GM20431 (cell line): ENCODE measurements around the gene TBCD.
"Not testable (repeated sequence)": the region's sequence is repeated elsewhere in the genome, so short reads cannot be mapped to it uniquely, and the experiment has no call there.

Experiments
- in situ Hi-C: fragments of 300-500 bp; cut with MseI, MboI; formaldehyde crosslinking; loops from one replicate; pipeline ENCODE4 v1.15.0; 2020; ENCODE audit warnings: low sequenced_read_pairs; ENCODE audit not compliant: unreplicated experiment

Gene TBCD

DNA sequence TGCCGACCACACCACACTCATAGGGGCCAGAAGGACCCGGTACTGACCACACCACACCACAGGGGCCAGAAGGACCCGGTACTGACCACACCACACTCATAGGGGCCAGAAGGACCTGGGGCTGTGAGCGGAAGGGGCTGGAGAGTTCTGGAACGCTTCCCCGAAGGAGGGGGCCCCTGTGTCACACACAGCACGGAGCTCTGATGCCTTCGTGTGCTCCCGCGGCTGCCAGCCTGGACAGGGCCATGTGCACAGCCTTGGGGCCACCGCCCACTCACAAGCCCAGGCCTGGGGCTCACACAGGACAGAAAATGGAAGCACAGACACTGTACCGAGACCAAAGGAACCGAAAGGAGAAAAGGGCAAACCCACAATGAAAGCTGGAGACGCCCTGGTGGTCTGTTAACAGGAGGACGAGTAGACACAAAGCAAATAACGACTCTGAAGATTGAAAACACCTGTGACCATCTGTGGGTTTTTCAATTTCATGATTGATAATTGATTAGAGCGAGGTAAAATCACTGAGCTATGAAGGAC lies 221.0 kb downstream of the TBCD start:
- in situ Hi-C loops = no loop called here

DNA sequence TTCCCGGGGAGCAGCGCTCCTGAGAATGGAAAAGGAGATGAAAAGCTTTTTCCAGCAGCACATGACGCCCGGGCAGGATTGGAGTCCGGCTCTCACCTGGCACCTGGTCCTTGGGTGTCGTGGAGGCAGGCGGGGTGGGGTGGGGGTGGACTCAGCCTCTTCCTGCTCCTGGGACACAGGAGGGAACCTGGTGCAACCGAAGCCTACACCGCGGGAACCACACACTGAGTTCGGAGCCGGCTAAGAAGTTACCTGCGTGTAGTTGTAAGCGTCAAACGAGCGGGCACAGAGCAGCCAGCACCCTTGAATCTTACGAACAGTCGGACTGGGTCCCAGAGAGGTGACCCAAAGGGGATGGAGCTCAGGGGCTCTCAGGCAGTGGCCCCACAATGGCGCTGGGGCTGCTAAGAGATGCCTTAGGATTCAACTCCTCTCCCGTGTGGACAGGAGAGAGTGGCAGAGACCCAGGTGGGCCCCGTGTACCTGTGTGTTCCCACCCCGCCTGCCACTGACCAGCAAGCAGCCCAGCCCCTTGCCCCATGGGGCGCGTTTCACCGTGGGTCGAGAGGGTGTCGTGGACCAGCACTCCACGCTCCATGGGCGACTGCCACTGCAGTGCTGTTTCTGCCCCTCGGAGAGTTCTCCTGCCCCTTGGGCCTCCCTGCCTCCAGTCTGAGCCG lies 221.7 kb downstream of the TBCD start:
- in situ Hi-C loops = no loop called here

DNA sequence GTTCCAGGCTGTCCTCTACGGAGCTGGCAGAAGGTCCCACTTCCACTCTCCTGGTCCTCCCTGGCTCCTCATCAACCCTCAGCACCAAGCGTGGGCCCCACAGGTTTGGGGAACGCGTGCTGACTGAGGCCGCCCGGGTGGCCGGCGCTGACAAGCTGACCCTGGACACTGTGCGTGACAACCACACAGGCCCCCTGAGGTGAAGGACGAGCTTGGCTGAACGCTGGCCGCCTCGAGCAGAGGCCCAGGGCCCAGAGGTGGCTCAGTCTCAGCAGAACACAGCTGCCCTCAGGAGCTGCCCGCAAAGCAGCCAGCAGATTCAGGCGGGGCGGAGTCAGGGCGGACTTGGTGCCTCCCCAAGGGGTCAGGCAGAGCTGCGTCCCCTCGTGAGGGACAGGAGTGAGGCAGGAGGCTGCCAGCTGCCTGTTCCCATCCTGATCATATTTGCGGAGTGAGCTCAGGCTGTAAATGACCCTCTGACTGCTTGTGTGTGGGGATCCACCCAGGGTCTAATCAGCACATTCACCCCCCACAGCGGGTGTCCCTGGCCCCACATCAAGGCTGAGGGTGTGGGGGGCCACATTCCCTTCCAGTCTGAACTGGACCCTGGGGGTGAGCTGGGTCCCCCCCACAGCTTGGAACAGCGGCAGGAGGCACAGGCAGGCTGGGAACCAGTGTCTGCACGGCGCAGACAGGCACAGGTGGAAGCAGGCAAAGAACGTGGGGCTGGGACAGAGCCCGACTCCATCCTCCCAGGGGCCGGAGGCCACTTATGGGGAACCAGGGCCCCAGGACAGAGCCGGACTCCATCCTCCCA lies 222.5 kb downstream of the TBCD start:
- in situ Hi-C loops = no loop called here

DNA sequence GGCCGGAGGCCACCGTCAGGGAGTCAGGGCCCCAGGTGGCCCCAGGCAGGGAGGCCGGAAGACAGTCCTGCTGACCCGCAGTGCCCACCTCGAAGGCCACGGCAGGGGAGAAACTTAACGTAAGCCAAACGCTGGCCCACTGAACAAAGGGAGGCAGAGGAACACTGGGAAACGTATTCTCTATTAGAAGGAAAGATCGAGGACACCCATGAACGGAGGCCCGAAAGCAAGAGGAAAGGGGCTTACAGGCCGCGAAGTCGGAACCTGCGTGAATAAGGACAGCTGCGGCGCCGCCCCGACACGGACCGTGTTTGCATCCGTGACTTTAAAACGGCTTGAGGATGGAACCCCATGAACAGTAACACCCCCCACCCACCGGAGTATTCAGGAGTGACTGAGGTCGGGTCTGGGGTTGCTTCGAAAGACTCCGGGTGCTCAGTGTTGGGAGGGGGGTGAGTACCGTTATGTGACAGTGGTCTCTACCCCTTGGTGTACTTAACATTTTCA lies 225.2 kb downstream of the TBCD start:
- in situ Hi-C loops = no loop called here

DNA sequence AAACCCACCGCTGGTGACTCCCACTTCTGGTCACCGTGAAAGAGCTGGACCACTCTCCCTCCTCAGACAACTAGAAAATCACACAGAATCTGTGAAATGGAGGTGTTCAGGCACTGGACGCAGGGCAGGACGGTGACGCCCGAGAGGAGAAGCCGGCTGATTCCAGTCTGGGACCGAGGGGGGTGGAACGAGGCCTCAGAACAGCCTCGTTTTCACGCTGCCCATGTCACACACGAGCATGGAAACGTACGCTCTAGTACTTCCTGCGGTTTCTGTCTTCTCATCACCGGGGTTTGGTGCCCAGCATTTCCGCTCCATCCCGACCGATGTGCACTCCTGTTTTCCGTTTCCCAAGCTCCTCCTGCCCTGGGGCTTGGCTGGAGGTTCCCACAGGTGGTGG lies 225.7 kb downstream of the TBCD start:
- in situ Hi-C loops = no loop called here

DNA sequence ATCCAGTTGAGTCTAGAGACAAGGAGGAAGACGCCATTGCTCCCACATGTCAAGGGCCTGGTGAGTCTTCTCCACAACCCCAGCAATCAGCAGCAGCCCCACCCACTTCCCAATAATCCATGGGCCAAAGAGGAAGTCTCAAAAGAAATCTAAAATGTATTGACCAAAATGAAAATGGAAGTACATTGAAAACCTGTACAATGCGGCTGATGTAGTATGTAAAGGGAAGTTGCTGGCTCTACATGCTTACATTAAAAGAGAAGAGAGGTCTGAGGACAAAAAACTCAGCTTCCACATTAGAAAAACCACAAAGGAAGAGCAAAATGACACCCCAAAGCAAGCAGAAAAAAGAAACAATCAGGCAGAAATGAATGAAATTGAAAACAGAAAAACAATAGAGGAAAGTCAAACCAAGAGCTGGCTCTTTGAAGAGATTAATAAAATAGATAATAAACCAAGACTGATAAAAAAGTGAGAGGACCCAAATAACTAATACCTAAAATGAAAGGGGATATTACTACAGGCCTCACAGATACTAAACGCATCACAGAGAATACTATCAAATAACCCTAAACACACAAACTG lies 227.0 kb downstream of the TBCD start:
- in situ Hi-C loops = no loop called here

DNA sequence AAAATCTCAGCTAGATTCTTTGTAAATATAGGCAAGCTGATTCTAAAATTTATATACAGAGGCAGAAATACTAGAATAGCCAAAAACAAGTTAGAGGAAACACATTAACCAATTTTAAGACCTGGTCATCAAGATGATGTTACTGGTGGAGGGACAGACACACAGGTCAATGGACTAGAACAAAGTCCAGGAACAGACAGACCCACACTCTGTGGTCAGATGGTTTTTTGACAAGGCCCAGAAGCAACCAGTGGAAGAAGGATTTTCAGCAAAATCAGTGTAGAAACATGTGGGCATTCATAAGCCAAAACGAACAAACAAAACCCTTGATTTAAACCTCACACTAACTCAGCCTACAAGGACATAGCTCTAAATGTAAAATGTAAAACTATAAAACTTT lies 227.9 kb downstream of the TBCD start:
- in situ Hi-C loops = no loop called here

DNA sequence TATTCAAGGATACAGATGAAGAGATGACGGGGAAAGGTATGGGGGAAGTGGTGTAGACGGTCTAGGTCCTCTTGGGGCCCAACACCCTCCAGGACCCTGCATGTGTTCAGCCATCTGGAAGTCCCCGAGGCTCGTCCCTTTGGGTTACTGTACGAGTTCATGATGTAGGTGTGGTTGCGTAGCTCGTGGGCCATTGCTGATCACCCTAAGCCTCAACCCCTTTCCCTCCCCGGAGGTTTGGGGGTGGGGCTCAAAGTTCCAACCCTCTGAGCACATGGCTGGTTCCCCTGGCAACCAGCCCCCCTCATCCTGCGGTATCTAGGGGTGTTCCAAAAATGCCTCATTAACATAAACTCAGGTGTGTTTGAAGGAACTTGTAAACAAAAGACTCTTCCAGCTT lies 228.8 kb downstream of the TBCD start:
- in situ Hi-C loops = no loop called here

DNA sequence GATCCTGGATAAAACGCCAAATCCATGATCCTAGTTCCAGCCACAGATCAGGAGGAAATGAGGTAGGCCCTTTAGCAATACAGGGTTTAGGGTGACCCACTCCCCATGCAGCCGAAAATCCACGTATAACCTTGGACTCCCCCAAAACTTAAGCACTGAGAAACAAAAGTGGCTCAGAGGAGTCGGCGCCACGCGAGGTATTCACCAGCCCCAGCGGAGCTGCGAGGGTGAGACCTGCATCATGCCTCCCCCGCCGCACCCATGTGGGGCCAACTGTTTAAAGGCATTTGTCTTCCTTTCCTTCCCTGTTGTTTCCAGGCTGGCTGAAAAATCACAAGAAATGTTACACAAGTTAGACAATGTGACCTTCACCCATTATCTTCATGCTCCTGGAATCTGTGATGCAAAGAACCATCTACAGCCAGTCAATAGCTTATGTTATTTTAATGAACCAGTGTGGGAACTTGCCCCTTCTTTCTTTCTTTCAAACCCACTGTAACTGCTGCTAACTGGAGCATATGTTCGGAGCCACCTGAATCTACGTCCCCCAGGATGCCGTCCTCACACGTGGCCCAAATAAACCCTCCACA lies 229.4 kb downstream of the TBCD start:
- in situ Hi-C loops = no loop called here

DNA sequence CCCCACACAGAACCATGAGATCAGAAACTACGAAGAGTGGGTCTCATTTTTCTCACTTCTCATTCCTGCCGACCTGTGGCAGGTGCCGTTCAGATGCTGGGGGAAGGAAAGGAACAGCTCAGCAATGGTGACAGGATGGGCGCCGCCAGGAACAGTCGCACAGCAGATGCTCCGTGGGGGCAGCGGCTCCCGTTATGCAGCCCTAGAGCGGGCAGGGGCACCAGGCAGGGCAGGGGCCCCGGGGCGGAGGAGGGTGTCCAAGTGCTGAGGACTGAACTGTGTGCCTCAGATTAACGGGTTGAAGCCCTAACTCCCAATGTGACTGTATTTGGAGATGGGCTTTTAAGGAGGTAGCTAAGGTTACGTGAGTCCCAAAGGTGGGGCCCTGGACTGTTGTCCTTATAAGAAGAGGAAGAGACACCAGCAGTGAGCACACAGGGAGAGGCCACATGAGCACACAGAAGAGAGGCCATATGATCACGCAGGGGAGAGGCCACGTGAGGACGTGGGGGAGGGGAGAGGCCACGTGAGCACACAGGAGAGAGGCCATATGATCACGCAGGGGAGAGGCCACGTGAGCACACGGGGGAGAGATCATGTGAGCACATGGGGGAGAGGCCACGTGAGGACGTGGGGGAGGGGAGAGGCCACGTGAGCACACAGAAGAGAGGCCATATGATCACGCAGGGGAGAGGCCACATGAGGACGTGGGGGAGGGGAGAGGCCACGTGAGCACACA lies 231.8 kb downstream of the TBCD start:
- in situ Hi-C loops = no loop called here

DNA sequence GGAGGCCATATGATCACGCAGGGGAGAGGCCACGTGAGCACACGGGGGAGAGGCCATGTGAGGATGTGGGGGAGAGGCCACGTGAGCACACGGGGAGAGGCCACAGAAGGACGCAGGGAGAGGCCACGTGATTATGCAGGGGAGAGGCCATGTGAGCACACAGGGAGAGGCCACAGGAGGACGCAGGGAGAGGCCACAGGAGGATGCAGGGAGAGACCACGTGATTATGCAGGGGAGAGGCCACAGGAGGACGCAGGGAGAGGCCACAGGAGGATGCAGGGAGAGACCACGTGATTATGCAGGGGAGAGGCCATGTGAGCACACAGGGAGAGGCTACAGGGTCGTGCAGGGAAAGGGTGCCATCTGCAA lies 232.4 kb downstream of the TBCD start:
- in situ Hi-C loops = not testable (repeated sequence)

DNA sequence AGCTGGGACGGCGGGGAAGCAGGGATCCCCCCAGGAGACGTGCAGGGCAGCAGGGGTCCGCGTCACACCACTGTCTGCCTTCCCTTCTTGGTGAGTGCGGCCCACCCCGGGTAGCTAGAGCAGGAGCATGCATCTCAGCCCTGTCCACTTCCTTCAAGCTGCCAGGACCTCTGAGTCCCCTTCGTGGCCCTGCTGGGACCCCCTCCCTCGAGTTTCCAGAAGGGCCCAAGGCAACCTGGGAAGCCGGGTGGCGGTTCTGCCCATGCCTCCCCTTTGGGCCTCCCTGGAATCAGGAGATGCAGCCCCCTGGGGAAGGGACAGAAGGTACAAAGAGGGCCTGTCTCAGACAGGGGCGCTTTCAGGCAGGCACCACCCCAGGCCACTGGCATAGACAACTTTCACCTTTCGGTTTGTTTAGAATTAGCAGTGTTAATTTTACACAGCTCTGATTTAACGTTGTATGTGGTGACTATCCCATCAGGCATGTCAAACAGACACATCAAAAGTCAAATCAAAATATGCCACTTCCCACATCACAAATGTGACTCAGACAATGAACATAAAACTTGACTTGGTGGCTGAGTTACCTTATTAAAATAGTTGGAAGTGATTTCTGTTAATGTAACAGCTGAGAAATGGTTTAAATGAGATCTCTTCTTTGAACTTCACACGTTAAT lies 233.0 kb downstream of the TBCD start:
- in situ Hi-C loops = no loop called here

DNA sequence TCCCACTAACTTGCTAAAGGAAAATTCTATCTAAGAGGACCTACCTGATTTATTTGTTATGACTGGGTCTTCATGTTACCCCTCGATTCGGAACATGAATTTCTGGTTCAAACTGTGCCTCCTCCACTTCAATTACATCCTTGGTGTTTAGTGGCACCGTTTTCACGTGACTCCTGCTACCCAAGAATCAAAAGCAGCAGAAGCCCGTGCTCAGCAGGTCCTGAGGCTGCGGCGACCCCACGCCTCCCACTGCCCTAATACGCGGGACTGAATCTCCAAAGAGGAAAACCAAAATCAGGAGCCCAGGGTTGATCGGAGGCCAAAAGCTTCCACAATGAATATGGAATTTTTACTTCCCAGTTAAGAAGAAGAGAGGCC lies 233.6 kb downstream of the TBCD start:
- in situ Hi-C loops = no loop called here

DNA sequence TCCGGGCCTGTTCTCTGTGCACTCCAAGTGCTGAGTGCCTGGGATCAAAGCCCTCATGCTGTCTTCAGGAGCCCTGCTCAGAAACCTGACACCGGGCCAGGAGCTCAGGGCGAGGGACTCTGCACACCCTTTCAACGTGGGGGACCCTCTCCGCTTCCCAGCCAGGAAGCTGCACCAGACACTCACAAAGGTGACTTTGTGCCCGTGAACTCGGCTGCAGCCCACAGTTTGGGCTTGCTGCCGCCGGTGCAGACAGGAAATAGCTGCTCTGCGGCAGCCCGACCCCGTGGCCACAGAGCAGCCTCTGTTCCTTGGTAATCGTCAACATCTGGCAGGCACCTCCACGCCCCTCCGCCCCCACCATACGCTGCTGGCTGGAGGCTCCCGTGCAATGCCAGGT lies 234.1 kb downstream of the TBCD start:
- in situ Hi-C loops = no loop called here

DNA sequence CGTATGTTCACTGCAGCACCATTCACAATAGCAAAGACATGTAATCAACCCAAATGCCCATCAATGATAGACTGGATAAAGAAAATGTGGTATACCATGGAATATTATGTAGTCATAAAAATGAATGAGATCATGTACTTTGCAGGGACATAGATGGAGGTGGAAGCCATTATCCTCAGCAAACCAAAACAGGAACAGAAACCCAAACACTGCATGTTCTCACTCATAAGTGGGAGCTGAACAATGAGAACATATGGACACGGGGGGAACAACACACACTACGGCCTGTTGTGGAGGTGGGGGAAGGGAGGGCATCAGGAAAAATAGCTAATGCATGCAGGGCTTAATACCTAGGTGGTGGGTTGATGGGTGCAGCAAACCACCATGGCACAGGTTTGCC lies 237.2 kb downstream of the TBCD start:
- in situ Hi-C loops = not testable (repeated sequence)

DNA sequence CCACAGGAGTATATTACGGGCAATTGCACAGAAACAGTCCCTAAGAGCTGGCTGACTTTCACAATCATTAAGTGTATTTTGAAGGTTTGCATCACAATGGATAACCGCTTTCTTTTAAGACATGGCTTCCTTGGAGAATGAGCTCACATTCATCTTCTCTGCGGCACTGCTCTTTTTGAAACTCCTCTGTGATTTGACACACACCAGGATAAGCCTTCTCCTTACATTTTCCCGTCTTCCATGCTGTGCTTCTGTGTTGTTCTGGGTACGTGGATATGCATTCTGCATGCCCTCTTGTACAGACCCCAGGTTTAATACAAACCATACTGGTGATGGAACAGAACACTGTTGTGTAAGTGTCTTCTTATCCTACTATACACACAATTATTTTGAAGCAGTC lies 238.0 kb downstream of the TBCD start:
- in situ Hi-C loops = no loop called here

DNA sequence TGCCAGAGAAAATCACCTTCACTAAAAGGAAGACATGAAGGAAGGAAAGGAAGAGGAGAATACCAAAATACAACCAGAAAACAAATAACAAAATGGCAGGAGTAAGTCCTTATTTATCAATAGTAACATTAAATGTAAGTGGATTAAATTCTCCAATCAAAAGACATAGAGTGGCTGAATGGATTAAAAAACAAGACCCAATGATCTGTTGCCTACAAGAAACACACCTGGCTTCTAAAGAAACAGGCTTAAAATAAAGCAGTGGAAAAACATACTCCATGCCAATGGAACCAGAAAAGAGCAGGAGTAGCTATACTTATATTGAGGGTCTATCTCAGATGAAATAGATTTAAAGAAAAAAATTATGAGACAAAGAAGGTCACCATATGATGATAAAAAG lies 241.1 kb downstream of the TBCD start:
- in situ Hi-C loops = no loop called here
